ENCODE results near the gene LAMA2. TPM values are rescaled to one million over a fixed set of nuclear protein-coding genes. Genes with fewer than 3 reads are reported as not detected.
"Not testable (repeated sequence)": the region's sequence is repeated elsewhere in the genome, so short reads cannot be mapped to it uniquely, and the experiment has no call there.

LAMA2 gene
- total RNA-seq, 1 experiment from 2014 or later = 3.7 TPM

- DNase-seq (ENCODE audit: low spot score) = no peak
Observed at GRCh38 chr6:129084406-129084805, 201.5 kb downstream of the LAMA2 start.

GRCh38 chr6:129088481-129088880 is 205.5 kb downstream of the LAMA2 start:
- DNase-seq (ENCODE audit: low spot score) = not testable (repeated sequence)

GRCh38 chr6:129089357-129089756 is 206.4 kb downstream of the LAMA2 start:
- DNase-seq (ENCODE audit: low spot score) = no peak

- no peak for DNase-seq (ENCODE audit: low spot score)
Observed at GRCh38 chr6:129094147-129094546, 211.2 kb downstream of the LAMA2 start.

- no peak for DNase-seq (ENCODE audit: low spot score)
Observed at GRCh38 chr6:129096651-129097290, 213.8 kb downstream of the LAMA2 start.

- DNase-seq (ENCODE audit: low spot score) = no peak
Observed at GRCh38 chr6:129098061-129098553, 215.2 kb downstream of the LAMA2 start.

- DNase-seq (ENCODE audit: low spot score) = no peak
Observed at GRCh38 chr6:129099696-129100095, 216.8 kb downstream of the LAMA2 start.

- no peak for DNase-seq (ENCODE audit: low spot score)
Observed at GRCh38 chr6:129100164-129100563, 217.2 kb downstream of the LAMA2 start.

- DNase-seq (ENCODE audit: low spot score) = no peak
Observed at GRCh38 chr6:129102741-129103140, 219.8 kb downstream of the LAMA2 start.

GRCh38 chr6:129104131-129104530 is 221.2 kb downstream of the LAMA2 start:
- DNase-seq (ENCODE audit: low spot score) = no peak

GRCh38 chr6:129104560-129104959 is 221.6 kb downstream of the LAMA2 start:
- DNase-seq (ENCODE audit: low spot score) = no peak

- no peak for DNase-seq (ENCODE audit: low spot score)
Observed at GRCh38 chr6:129105035-129105434, 222.1 kb downstream of the LAMA2 start.

- DNase-seq (ENCODE audit: low spot score) = no peak
Observed at GRCh38 chr6:129105793-129106192, 222.9 kb downstream of the LAMA2 start.

GRCh38 chr6:129108337-129108736 is 225.4 kb downstream of the LAMA2 start:
- no peak for DNase-seq (ENCODE audit: low spot score)

GRCh38 chr6:129110690-129111343 is 227.9 kb downstream of the LAMA2 start:
- no peak for DNase-seq (ENCODE audit: low spot score)

- DNase-seq (ENCODE audit: low spot score) = no peak
Observed at GRCh38 chr6:129111346-129111745, 228.4 kb downstream of the LAMA2 start.

- DNase-seq (ENCODE audit: low spot score) = no peak
Observed at GRCh38 chr6:129111853-129112252, 228.9 kb downstream of the LAMA2 start.

GRCh38 chr6:129112591-129112990 is 229.7 kb downstream of the LAMA2 start:
- DNase-seq (ENCODE audit: low spot score) = no peak

GRCh38 chr6:129113637-129114036 is 230.7 kb downstream of the LAMA2 start:
- no peak for DNase-seq (ENCODE audit: low spot score)

- DNase-seq (ENCODE audit: low spot score) = no peak
Observed at GRCh38 chr6:129114636-129115391, 231.9 kb downstream of the LAMA2 start.

GRCh38 chr6:129115471-129115870 is 232.5 kb downstream of the LAMA2 start:
- DNase-seq (ENCODE audit: low spot score) = no peak

- no peak for DNase-seq (ENCODE audit: low spot score)
Observed at GRCh38 chr6:129117355-129117754, 234.4 kb downstream of the LAMA2 start.

Data from A172 (cell line).